ENCODE measurements around the gene WNK4.

GRCh38 chr17:42817866-42818265, 37.5 kb downstream of the WNK4 start:
- TF ChIP-seq FOXP4 (CRISPR knock-in tag; IDR thresholded peaks at IDR 0.05) (no peak), TP53 (CRISPR knock-in tag; IDR thresholded peaks at IDR 0.05) (no peak)
